Dermis blood vessel endothelial cell (primary cell): ENCODE results near the gene MEP1B. TPM values are rescaled to one million over a fixed set of nuclear protein-coding genes. Genes with fewer than 3 reads are reported as not detected.

Source experiments
- total RNA-seq: library from RNA; depleted of rRNA; stranded (reverse); fragments of >200 nt; gene quantifications from 2 replicates; pipeline ENCODE4 v1.2.3, GENCODE V29; 2014

MEP1B gene
- total RNA-seq, 1 donor from 2014 or later = not detected

Other genes starting within 250 kb of the MEP1B start
- gene TRAPPC8, start 246.9 kb upstream of the MEP1B start, total RNA-seq = 62.8 and 79.9 TPM in 2 replicates
- gene RNF125, start 171.2 kb upstream of the MEP1B start, total RNA-seq = 4.3 and 9.4 TPM in 2 replicates
- gene RNF138, start 98.2 kb upstream of the MEP1B start, total RNA-seq = 26.7 and 36.7 TPM in 2 replicates